Fibroblast of pulmonary artery (primary cell): ENCODE measurements around the gene RABIF.

Experiments used
- DNase-seq: peaks from one replicate; pipeline ENCODE4 v3.0.0-alpha.2; 2010; ENCODE audit warnings: low read depth
- H3K4me3 ChIP-seq: replicated peaks from 2 replicates; pipeline ENCODE4 v1.5.1; 2011; ENCODE audit warnings: low read depth, mild to moderate bottlenecking, control low read depth, low read length, moderate library complexity
- CTCF ChIP-seq: IDR thresholded peaks from 2 replicates; pipeline ENCODE4 v1.5.1; 2011; ENCODE audit warnings: mild to moderate bottlenecking, control low read depth, low read length, inconsistent platforms; ENCODE audit errors: missing control alignments

The RABIF gene

GRCh38 chr1:202858331-202858730 lies 30.6 kb downstream of the RABIF start:
- TF ChIP-seq CTCF, result no peak
- DNase-seq, result peak; percentile 95
- H3K4me3 ChIP-seq, result no peak overlapping the region

- no peak for DNase-seq
- H3K4me3 ChIP-seq, result no peak overlapping the region
- no peak for TF ChIP-seq CTCF
Measured at GRCh38 chr1:202857136-202857610, 31.8 kb downstream of the RABIF start.

- DNase-seq, result no peak
Measured at GRCh38 chr1:202856014-202856413, 32.9 kb downstream of the RABIF start.

GRCh38 chr1:202854787-202855186 lies 34.2 kb downstream of the RABIF start:
- no peak for DNase-seq
- no peak for TF ChIP-seq CTCF
- no peak overlapping the region for H3K4me3 ChIP-seq

More at GRCh38 chr1:202856014-202856413, 32.9 kb downstream of the RABIF start:
- no peak overlapping the region for H3K4me3 ChIP-seq
- no peak for TF ChIP-seq CTCF

GRCh38 chr1:202852163-202852904 lies 36.6 kb downstream of the RABIF start:
- no peak overlapping the region for H3K4me3 ChIP-seq
- TF ChIP-seq CTCF, result peak; percentile 73
- peak; percentile 76 for DNase-seq

- H3K4me3 ChIP-seq, result no peak overlapping the region
- no peak for TF ChIP-seq CTCF
- DNase-seq, result no peak
Measured at GRCh38 chr1:202850593-202851362, 38.2 kb downstream of the RABIF start.
